C4-2B (cell line): ENCODE results near the gene ARID3B.

Experiments used
- H3K27ac ChIP-seq: fragments of 450-650 bp; 2 replicates; pipeline ENCODE4 v1.5.1; 2017
- CTCF ChIP-seq: fragments of 450-650 bp; conservative IDR thresholded peaks from 2 replicates; pipeline ENCODE4 v1.5.1; 2017; ENCODE audit warnings: mild to moderate bottlenecking
- ZFX ChIP-seq: fragments of 450-650 bp; IDR thresholded peaks from 2 replicates; pipeline ENCODE4 v1.6.1; 2017

Gene ARID3B

GRCh38 chr15:74635228-74635627 lies 94.2 kb downstream of the ARID3B start:
- H3K27ac ChIP-seq = no peak overlapping the region
- TF ChIP-seq CTCF (peak; percentile 93), ZFX (no peak)

GRCh38 chr15:74636984-74637383 lies 96.0 kb downstream of the ARID3B start:
- TF ChIP-seq CTCF = no peak
- TF ChIP-seq ZFX = no peak
- H3K27ac ChIP-seq = no peak overlapping the region

GRCh38 chr15:74641151-74641550 lies 100.1 kb downstream of the ARID3B start:
- TF ChIP-seq ZFX (no peak), CTCF (no peak)
- peak overlapping the region; percentile 99 for H3K27ac ChIP-seq

- no peak for TF ChIP-seq CTCF
- no peak for TF ChIP-seq ZFX
- H3K27ac ChIP-seq = peak overlapping the region; percentile 99
Measured at GRCh38 chr15:74642348-74642733, 101.3 kb downstream of the ARID3B start.

- TF ChIP-seq CTCF = no peak
- TF ChIP-seq ZFX = no peak
- H3K27ac ChIP-seq = peak overlapping the region; percentile 99
Measured at GRCh38 chr15:74642734-74643664, 102.0 kb downstream of the ARID3B start.

- peak overlapping the region; percentile 99 for H3K27ac ChIP-seq
- TF ChIP-seq CTCF = no peak
- TF ChIP-seq ZFX = no peak
Measured at GRCh38 chr15:74643665-74644204, 102.7 kb downstream of the ARID3B start.

- no peak for TF ChIP-seq ZFX
- H3K27ac ChIP-seq = no peak overlapping the region
Measured at GRCh38 chr15:74646480-74646879, 105.5 kb downstream of the ARID3B start.
